Pancreas (tissue), 10 donors: ENCODE measurements around the gene OR10H3. TPM values are rescaled to one million over a fixed set of nuclear protein-coding genes. Genes with fewer than 3 reads are reported as not detected.

ENCODE experiments used
- ATAC-seq, 4 donors: fragments of 200-7000 bp; cut with Tn5 transposase; one replicate each; pipeline versions ENCODE4 v1.8.0 to v1.9.1; 2020; ENCODE audit warnings: mild to moderate bottlenecking in 4 of 4, moderate library complexity in 4 of 4
- DNase-seq, 6 donors: peaks; one replicate each; pipeline ENCODE4 v3.0.0-alpha.2; 2020
- FAIRE-seq: peaks from 2 replicates; lab custom pipeline; 2012; peaks lifted over from hg19 to GRCh38; lab: Jason Lieb, UNC
- H3K27ac ChIP-seq, 4 donors: fragments of 200-600 bp; sonication (generic); 1 replicate in 3 of 4; 2 replicates in 1 of 4; pipeline versions ENCODE4 v1.5.0 to v1.8.0; 2020
- H3K27me3 ChIP-seq, 4 donors: fragments of 200-600 bp; one replicate each; pipeline ENCODE4 v1.8.0; 2021
- H3K36me3 ChIP-seq, 3 donors: fragments of 200-600 bp; sonication (generic) in 1 of 3; one replicate each; pipeline versions ENCODE4 v1.5.0 to v1.8.0; 2020 to 2021
- H3K4me1 ChIP-seq, 3 donors: fragments of 200-600 bp; one replicate each; pipeline ENCODE4 v1.8.0; 2021
- H3K4me3 ChIP-seq, 4 donors: fragments of 200-600 bp; sonication (generic) in 2 of 4; one replicate each; pipeline versions ENCODE4 v1.5.0 to v1.8.0; 2020 to 2021
- H3K9me3 ChIP-seq, 4 donors: fragments of 200-600 bp; one replicate each; pipeline ENCODE4 v1.8.0; 2021
- CTCF ChIP-seq, 4 donors: fragments of 200-600 bp; sonication (generic) in 3 of 4; IDR thresholded peaks; one replicate each; pipeline versions ENCODE4 v1.5.0 to v1.8.0; 2021; ENCODE audit warnings: antibody characterized with exemption in 4 of 4
- WGBS, 2 donors: extraction: QIAGEN DNeasy Blood & Tissue Kit; methylation state at CpG; one replicate each; pipeline ENCODE4 v1.1.7; 2013; 5-methylcytosine and 5-hydroxymethylcytosine counted together
- intact Hi-C, 3 donors: fragments of 100-400 bp; cut with DNase I; formaldehyde crosslinking; loops; one replicate each; pipeline versions ENCODE4 v1.11.1 to v1.14.2; 2022
- polyA plus RNA-seq, 2 donors: library from polyadenylated mRNA; stranded (reverse); fragments of 200-250 nt; gene quantifications; one replicate each; pipeline ENCODE4 v1.2.3, GENCODE V29; 2013
- total RNA-seq, 6 donors: library from RNA; stranded (reverse); fragmentation: NEBNext Ultra II Directional in 4 of 6; extraction: Animal tissue kit (Norgen Biotek cat#: 25700) in 4 of 6; gene quantifications; one replicate each; pipeline versions ENCODE4 v1.2.1 to v1.2.4, GENCODE V29; 2021 to 2023
- donor health status: healthy with polysubstance abuse.
- donor health status: DM: no; HTN: no; CAD: no; lungs with moderate emphysema.
- donor health status: DM: no; HTN: no; CAD: no.
- donor health status: control.
- donor health status: control.
- donor health status: Bipolar disorder and iron deficiency.
- donor health status: DM: yes; HTN: yes; CAD: no.
- donor health status: DM: no; HTN: no; CAD: no.
- donor health status: DM: no; HTN: no; CAD: no.
- donor health status: DM: yes; HTN: yes; CAD: no.

OR10H3 gene
- total and polyA plus RNA-seq, 8 donors: not detected

- no peaks in the 10 kb centered on the region for H3K9me3 ChIP-seq
Measured at GRCh38 chr19:15730538-15730937, 7.2 kb upstream of the OR10H3 start.

GRCh38 chr19:15732388-15732787, 5.4 kb upstream of the OR10H3 start:
- Histone ChIP-seq H3K4me3 (no peak overlapping the region), H3K4me1 (no peaks in the 10 kb centered on the region), H3K27ac (no peak overlapping the region), H3K36me3 (no peaks in the 10 kb centered on the region), H3K9me3 (no peaks in the 10 kb centered on the region), H3K27me3 (no peaks in the 10 kb centered on the region)
- intact Hi-C loops: no loop called here
- no peak for TF ChIP-seq CTCF (IDR thresholded peaks at IDR 0.05)
- FAIRE-seq (no peak), DNase-seq (no peak), ATAC-seq (no peak)
- WGBS, 2 donors: 30 to 60% methylated on average over 1 of the region's 1 CpG

More at GRCh38 chr19:15730538-15730937, 7.2 kb upstream of the OR10H3 start:
- FAIRE-seq (no peak), ATAC-seq (no peak), DNase-seq (no peak)
- Histone ChIP-seq H3K36me3 (no peaks in the 10 kb centered on the region), H3K4me3 (no peak overlapping the region), H3K27ac (no peak overlapping the region), H3K27me3 (peaks cover 0 to under 1% (median 0%) of the 10 kb centered on the region in 4 donors), H3K4me1 (no peaks in the 10 kb centered on the region)
- no peak for TF ChIP-seq CTCF (IDR thresholded peaks at IDR 0.05)
- WGBS, 2 donors: 21 to 30% methylated on average over 1 of the region's 1 CpG
- intact Hi-C loops: no loop called here

DNA sequence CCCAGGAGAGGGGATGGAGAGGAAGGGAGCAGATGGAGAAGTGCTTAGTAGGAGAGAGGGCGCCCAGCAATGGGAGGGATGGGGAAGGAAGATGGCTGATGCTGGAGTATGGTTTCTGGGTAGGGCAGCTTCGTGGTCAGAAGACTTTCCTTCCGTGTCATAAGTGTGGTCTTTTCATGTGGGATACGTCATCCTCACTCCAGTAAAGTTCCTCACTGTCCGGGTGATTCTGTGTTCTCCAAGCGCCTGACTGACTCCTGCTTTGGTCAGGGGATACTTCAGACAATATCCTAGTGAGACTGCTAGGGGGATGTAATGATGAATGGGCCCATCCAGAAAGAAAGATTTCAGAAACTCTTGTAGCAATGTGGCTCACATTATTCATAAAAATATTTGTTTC, 3.9 kb upstream of the OR10H3 start:
- intact Hi-C loops: no loop called here
- Histone ChIP-seq H3K27me3 (no peaks in the 10 kb centered on the region), H3K4me3 (no peak overlapping the region), H3K4me1 (no peaks in the 10 kb centered on the region), H3K36me3 (no peaks in the 10 kb centered on the region), H3K27ac (no peak overlapping the region), H3K9me3 (no peaks in the 10 kb centered on the region)
- WGBS, 2 donors: 43 to 50% methylated on average over 6 of the region's 6 CpGs
- ATAC-seq (no peak), FAIRE-seq (no peak), DNase-seq (no peak)
- TF ChIP-seq CTCF (IDR thresholded peaks at IDR 0.05): no peak

- ATAC-seq (no peak), DNase-seq (no peak), FAIRE-seq (no peak)
- Histone ChIP-seq H3K36me3 (no peaks in the 10 kb centered on the region), H3K4me3 (no peak overlapping the region), H3K27ac (no peak overlapping the region), H3K4me1 (no peaks in the 10 kb centered on the region), H3K27me3 (no peaks in the 10 kb centered on the region), H3K9me3 (no peaks in the 10 kb centered on the region)
- WGBS, 2 donors: 47 to 56% methylated on average over 1 of the region's 1 CpG
- intact Hi-C loops: no loop called here
- no peak for TF ChIP-seq CTCF (IDR thresholded peaks at IDR 0.05)
Measured at GRCh38 chr19:15740785-15741184, 3.0 kb downstream of the OR10H3 start.

DNA sequence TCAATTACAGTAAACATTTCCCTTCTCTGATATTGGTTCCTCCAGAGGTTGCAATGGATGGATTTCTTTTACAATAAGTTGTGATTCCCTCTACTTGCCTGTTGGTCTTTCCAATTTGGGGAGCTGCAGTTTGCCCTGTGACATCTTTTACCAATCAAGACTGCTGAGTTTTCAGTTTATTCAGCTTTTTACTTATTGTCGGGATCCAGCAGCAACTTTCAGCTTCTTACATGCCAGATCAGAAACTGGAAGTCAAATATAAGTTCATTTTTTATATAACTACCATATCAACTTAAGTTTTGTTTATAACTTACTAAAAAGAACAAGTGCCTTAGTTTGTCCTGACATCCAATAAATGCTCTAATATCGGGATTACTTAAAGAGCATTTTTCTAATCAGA, 10.5 kb downstream of the OR10H3 start:
- no peak for FAIRE-seq
- no peaks in the 10 kb centered on the region for H3K4me1 ChIP-seq
- intact Hi-C loops: no loop called here
- H3K4me3 ChIP-seq: no peak overlapping the region
- DNase-seq: no peak
- ATAC-seq: no peak
- H3K9me3 ChIP-seq: no peaks in the 10 kb centered on the region
- TF ChIP-seq CTCF (IDR thresholded peaks at IDR 0.05): no peak
- H3K27ac ChIP-seq: no peak overlapping the region
- WGBS, 2 donors: 61 to 76% methylated on average over 2 of the region's 2 CpGs
- H3K27me3 ChIP-seq: peaks cover 0 to 8% (median 1%) of the 10 kb centered on the region in 4 donors
- H3K36me3 ChIP-seq: no peaks in the 10 kb centered on the region
